H1 (cell line): ENCODE measurements around the gene KRT3. TPM values are rescaled to one million over a fixed set of nuclear protein-coding genes. Genes with fewer than 3 reads are reported as not detected.

Experiments
- CHD2 ChIP-seq: IDR thresholded peaks from 2 replicates; pipeline ENCODE4 v1.6.1; 2012; ENCODE audit warnings: low read length, improper control_type of control experiment
- CREB1 ChIP-seq: IDR thresholded peaks from 2 replicates; pipeline ENCODE4 v1.6.1; 2012; ENCODE audit warnings: inconsistent platforms
- HDAC6 ChIP-seq: IDR thresholded peaks from one replicate; pipeline ENCODE4 v1.7.1; 2012; ENCODE audit warnings: low read depth, mild to moderate bottlenecking, inconsistent platforms, low read length, moderate library complexity
- KDM4A ChIP-seq: IDR thresholded peaks from one replicate; pipeline ENCODE4 v1.7.1; 2012; ENCODE audit warnings: low read depth, mild to moderate bottlenecking, moderate library complexity, low read length, inconsistent platforms; ENCODE audit not compliant: severe bottlenecking
- ZNF274 ChIP-seq: IDR thresholded peaks from 2 replicates; pipeline ENCODE4 v1.7.0; 2012; ENCODE audit warnings: low read length, borderline replicate concordance; ENCODE audit errors: extremely low read depth
- polyA plus RNA-seq, 7 experiments: library from polyadenylated mRNA; depleted of rRNA in 3 of 7; stranded (reverse) in 5 of 7; unstranded in 2 of 7; fragments of >200 nt in 5 of 7; fragments of 200-250 nt in 2 of 7; gene quantifications; 1 replicate in 5 of 7; 2 replicates in 1 of 7; 4 replicates in 1 of 7; pipeline versions ENCODE4 v1.2.1 to v1.2.3, GENCODE V29; 2011 to 2013; ENCODE audit warnings: missing spikeins in 2 of 7, mixed read lengths in 2 of 7
- total RNA-seq: library from RNA; stranded (reverse); fragmentation: NEBNext Ultra II Directional; extraction: Animal tissue kit (Norgen Biotek cat#: 25700); gene quantifications from 2 replicates; pipeline ENCODE4 v1.2.1, GENCODE V29; 2021
- TF ChIP-seq, protein P1 (sequence below): IDR thresholded peaks from 2 replicates; pipeline ENCODE4 v1.6.1; 2012; ENCODE audit warnings: inconsistent platforms

Gene KRT3
- total and polyA plus RNA-seq, 2 of the 8 experiments (the other 6 are each of a cell fraction or from before 2014, with no cell fraction given) = not detected

DNA sequence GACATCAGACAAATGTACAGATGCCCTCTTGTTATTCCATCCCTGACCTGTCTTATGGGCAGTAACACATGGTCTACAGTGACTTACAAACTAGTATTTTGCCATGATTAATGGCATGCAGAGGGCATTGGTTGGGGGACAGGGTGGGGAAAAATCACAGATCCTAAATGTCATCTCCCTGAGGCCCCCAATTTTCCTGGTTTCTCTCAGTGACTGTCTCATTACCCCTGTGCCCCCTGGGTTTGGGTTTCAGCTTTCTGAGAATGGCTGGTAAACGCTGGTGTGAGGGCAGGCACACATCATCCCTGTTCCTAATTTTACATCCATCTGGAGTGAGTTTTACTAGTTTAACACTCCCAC, 28.9 kb downstream of the KRT3 start (continued):
- TF ChIP-seq HDAC6 (no peak), CREB1 (no peak), KDM4A (no peak), ZNF274 (no peak), CHD2 (no peak)
- TF ChIP-seq, protein P1, sequence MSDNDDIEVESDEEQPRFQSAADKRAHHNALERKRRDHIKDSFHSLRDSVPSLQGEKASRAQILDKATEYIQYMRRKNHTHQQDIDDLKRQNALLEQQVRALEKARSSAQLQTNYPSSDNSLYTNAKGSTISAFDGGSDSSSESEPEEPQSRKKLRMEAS = no peak
